HG03108 (cell line): ENCODE measurements around the gene DCLK2.

Experiments used
- ATAC-seq: cut with Tn5 transposase; IDR thresholded peaks from one replicate; pipeline ENCODE4 v1.9.1; 2021; ENCODE audit warnings: moderate library complexity; ENCODE audit not compliant: unreplicated experiment

The DCLK2 gene

GRCh38 chr4:150256225-150256620 lies 178.0 kb downstream of the DCLK2 start:
- no peak for ATAC-seq

GRCh38 chr4:150256841-150257730 lies 178.8 kb downstream of the DCLK2 start:
- no peak for ATAC-seq

DNA sequence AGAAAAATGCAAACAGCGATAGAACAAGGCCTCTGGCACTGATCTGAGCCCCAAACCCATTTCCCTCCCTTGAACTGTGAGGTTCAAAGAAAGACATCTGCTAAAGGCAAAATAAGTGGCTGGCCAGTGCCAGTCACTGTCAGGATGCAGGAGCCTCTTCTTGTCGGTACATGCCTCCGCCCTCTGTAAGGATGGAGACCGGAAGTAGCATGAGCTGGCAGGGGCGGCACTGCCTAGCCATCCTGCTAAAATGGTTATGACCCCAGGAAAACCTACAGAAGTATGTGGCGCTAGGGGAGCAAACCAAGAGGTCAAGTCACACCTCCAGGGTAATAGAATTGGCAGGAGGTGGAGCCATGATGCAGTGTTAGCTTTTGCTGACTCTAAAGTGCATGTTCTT lies 180.3 kb downstream of the DCLK2 start:
- ATAC-seq, result no peak

DNA sequence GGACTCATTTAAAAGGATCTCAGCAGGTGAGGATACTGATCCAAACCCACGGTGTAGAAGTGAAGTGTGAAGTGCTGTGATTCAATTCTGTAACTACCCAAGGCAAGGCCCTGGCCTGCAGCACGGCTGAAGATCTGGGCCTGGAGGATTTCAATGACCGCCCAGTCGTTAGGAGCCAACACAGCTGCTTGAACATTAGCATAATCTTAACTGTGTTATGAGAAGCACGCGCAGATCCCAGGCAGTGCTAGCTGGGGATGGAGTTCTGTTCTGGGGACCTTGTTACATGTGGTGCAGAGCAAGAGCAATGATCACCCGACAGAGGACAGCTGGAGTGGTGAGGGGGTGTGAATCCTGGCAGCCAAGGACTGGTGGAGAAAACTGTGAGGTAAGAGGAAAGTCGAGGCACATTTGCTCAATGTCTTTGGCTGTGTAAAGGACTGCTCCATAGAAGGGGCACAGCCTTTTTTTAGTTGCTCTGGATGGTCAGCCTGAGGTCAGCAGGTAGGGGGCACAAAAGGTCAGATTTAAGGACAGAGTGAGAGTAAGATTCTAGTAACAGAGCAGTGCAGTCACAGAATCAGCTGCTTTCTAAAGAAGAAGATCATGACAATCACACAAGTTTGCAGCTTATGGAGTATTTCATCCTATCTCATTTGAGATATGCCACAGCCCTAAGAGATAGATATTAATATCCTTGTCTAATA lies 181.8 kb downstream of the DCLK2 start:
- ATAC-seq, result no peak

DNA sequence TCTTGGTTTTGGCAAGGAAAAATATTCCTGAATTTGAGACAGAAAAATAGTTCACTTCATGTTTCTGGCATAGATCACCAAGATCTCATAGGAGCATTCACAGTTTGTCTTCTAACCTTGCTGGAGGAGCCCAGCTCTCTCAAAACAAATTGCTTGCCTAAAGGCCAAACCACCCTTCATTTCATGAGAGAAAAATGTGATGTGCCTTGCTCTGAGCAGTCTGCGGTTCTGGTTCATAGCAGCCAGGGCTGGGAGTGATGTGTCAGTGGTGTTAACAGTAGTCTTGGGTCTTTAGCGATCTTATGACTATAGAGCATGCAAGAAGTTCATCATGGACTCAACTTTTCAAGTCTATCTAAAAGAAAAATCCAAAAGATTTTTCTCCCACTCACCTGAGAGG lies 183.3 kb downstream of the DCLK2 start:
- ATAC-seq, result no peak

GRCh38 chr4:150262611-150263010 lies 184.4 kb downstream of the DCLK2 start:
- ATAC-seq, result no peak

GRCh38 chr4:150264595-150265161 lies 186.4 kb downstream of the DCLK2 start:
- ATAC-seq, result no peak

DNA sequence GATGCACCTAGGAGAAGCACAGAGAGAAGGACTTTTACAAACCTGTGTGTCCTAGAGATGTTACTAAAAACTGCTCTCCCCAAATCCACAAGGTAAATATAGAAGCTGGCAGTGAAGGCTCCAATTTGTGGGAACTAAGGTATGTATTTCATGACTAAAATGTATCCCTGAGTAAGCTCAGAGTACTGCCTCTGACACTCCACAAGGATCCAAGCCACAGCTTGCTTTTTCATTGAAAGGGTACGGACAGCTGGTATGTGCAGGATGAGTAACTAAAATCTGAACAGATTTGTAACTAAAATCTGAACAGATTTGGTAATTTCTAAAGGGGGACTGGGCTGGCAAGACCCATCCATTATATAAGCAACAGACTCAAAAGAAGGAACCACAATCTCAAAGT lies 187.6 kb downstream of the DCLK2 start:
- no peak for ATAC-seq

GRCh38 chr4:150268444-150268843 lies 190.2 kb downstream of the DCLK2 start:
- ATAC-seq, result no peak

DNA sequence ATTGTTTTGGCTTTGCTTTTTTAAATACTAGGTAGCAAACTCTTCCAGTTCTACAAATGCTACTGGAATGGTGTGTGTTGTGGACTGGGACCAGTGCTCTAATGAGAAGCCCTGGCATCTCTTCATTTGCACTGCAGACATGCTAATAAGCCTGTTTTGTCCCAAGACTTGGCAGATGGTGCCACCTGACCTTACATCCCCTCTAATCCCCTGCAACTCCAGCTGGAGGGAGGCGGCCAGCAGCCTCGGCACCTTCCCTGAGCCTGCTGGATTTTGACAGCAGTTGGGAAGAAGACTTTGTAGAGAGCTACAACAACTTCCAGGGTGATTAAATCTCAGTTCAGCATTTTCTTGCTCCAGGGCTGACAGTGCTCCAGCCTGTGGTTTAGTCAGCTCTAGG lies 200.0 kb downstream of the DCLK2 start:
- no peak for ATAC-seq

DNA sequence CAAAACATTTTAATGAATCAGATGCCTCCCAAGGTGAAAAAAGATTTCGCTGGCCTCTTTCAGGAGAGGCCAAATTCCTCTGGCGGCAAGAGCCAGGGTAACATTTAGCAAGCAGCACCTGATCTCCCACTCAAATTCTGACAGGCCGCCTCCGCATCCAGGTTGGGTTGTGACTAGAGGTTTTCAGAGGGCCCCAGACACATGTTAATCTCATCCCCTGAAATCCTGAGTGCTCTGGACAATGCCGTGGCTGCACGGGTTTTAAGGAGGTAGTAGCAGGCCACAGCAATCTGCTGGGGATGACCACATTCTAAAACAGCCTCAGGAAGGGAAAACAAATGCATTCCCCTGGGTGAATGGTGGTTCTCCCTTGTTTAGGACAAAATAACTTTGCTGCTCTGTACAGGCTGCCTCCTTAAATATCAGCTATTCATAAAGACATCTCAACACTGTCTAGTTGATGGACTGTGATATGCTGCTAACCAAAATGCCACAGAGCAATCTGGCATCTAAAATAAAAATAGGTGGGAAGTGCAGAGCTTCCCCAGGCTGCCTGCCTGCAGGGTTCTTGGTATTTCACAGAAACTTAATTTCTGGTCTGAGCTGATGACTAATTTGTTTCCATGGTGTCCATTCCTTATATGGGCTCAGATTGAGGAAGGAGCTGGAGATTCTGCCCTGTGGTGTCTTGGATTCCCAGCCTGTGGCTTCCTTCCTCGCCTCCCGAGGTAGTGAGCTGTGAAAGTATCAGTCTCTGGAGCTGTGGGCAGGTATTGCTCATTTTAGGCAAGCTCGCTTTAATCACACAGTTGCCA lies 202.0 kb downstream of the DCLK2 start:
- ATAC-seq, result no peak

DNA sequence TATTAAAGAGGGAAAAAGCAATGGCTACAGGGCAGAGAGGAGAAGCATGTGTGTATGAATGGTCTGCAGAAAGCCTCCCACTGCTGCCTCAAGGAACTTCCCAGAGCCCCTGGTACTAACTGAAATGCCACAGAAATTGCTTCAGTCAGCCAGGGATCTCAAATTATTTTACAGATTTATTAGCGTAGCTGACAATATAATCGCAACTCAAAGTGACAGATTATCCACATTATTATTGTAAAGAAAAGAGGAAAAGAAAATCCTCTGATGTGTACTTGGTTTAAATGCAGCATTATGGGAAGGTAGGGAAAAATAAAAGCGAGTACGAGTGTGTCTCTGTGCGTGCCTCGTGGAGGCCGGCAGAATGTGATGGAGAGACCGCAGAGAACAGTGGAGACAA lies 202.7 kb downstream of the DCLK2 start:
- no peak for ATAC-seq

- no peak for ATAC-seq
Measured at GRCh38 chr4:150283689-150284088, 205.4 kb downstream of the DCLK2 start.

DNA sequence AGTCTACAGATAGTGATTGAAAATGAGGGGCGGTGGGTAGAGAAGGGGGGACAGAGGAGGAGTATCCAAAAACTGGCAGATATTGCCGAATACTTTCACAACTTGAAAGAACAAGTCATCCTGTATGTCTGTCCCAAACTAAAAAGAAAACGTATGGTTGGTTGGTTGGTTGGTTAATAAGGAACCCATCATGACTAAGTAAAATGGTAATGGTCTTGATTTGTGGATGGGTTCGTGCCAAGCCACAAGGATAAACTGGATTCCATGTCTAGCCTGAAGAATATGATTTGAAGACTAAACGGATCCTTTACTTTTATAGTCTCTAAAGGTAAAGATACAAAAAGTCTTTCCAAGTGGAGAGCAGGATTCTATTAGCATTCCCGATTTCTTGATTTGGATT lies 208.4 kb downstream of the DCLK2 start:
- ATAC-seq, result no peak

DNA sequence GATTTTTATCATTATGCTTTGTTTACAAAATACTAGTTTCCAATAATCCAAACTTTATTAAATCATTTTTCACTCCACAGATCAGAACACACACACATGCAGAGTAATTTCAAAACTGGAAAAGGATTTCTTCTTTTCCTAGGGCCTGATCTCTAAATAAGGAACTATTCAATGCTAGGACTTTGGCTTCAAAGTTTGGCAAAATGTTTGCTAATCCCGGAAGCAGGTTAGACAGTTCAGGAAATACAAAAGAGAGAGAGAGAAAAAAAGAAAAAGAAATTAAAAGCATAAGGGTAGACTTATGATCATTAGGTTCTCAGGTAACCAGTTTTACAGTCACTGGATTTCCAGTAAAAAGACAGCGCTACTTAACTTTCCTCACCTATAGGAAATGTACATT lies 211.0 kb downstream of the DCLK2 start:
- no peak for ATAC-seq

GRCh38 chr4:150289881-150290280 lies 211.6 kb downstream of the DCLK2 start:
- ATAC-seq, result no peak

- no peak for ATAC-seq
Measured at GRCh38 chr4:150297861-150298474, 219.7 kb downstream of the DCLK2 start.

- no peak for ATAC-seq
Measured at GRCh38 chr4:150299816-150300215, 221.6 kb downstream of the DCLK2 start.

DNA sequence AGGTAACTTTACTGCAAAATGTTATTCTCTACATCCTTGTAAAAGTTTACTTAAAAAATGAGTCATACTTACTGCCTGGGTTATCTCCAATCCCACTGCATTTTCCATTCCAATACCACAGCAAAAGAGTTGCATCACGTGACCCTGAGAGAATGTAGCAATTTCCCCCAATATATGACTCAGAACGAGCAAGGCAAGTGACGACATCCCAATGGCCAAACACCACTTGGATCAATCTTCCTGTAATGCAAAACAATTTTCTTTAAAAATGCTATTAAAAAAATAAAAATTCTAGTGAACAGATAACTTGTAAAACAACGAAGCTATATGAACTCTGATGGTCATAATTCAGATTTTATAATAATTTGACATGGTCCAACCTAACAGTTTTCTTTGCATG lies 224.3 kb downstream of the DCLK2 start:
- ATAC-seq, result no peak

GRCh38 chr4:150305995-150306394 lies 227.8 kb downstream of the DCLK2 start:
- ATAC-seq, result no peak

- no peak for ATAC-seq
Measured at GRCh38 chr4:150306719-150307118, 228.5 kb downstream of the DCLK2 start.
